ENCODE results near the gene CNNM4.

GRCh38 chr2:96754317-96754716 lies 6.4 kb upstream of the CNNM4 start:
- TF ChIP-seq CTCF (IDR thresholded peaks at IDR 0.05; ENCODE audit: insufficient read depth, low read depth, low read length) (no peak), EZH2 (IDR thresholded peaks at IDR 0.05; ENCODE audit: insufficient read depth, low read length) (no peak)
